ENCODE results near the gene PTGES2. TPM values are rescaled to one million over a fixed set of nuclear protein-coding genes. Genes with fewer than 3 reads are reported as not detected.

PTGES2 gene
- polyA plus RNA-seq, 1 of the 3 experiments (the other 2 are of a cell fraction), result 141 TPM

DNA sequence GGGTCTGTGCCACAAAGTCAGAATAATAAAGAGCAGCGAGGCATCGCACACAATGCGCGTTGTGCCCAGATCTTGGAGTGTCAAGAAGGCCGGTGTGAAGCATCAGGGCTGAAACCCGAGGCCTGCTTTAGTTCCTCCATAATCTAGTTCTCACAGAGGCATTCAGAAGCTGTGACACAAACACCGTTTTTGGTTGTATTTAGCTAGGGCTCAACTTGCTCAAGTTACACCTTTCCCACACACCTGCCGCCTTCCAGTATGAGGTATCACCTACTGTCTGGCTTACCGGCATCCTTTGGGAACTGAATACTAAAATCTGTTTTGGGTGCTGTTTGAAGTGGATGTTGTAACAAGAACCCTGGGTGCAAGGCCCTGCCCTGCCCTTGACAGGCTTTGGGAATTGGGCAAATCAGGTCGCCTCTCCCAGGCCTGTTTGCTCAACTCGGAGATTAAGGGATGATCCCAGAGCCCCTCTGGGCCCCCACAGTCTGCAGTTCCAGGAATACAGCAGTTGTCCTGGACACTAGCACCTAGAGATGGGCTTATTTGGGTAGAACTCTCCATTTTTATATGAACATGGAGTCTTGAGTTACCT is 32.5 kb downstream of the PTGES2 start:
- Histone ChIP-seq H3K9ac (no peak overlapping the region), H2AFZ (ENCODE audit: low read depth) (no peak overlapping the region), H3K27ac (ENCODE audit: low read depth in 2 of 2, low read length in 1 of 2) (peak overlapping the region; percentile 77 to 96), H3K4me1 (ENCODE audit: control insufficient read depth in 1 of 2, insufficient read depth in 2 of 2, low read depth in 1 of 2, low read length in 1 of 2) (peaks cover 57 to 62% of the 10 kb centered on the region in 2 experiments), H4K20me1 (ENCODE audit: insufficient read depth) (0 out of 2 replicates have a peak, but pooled peaks cover 3% of the 10 kb centered on the region), H3K4me2 (peak overlapping the region; percentile 51; the same call in 1 of the 2 replicates), H3K9me2 (no peaks in the 10 kb centered on the region), H3K4me3 (ENCODE audit: low read depth in 2 of 2, low read length in 1 of 2) (no peak overlapping the region), H3K79me2 (ENCODE audit: insufficient read depth) (peaks cover 88% of the 10 kb centered on the region), H3K9me3 (no peaks in the 10 kb centered on the region), H3K36me3 (replicated peaks in 1 of 2; ENCODE audit: control insufficient read depth in 1 of 2, insufficient read depth in 2 of 2, low read length in 1 of 2) (peaks cover 0 to 2% of the 10 kb centered on the region in 2 experiments), H3K27me3 (ENCODE audit: insufficient read depth) (no peaks in the 10 kb centered on the region), H3F3A (replicated peaks; ENCODE audit: insufficient read depth) (peaks cover 29% of the 10 kb centered on the region)
- WGBS (ENCODE audit: low lambda C conversion rate), result 77% methylated on average over 9 of the region's 11 CpGs
- ChIA-PET POLR2A (interaction anchor here (1.2 to 1.7 kb wide), 3 partner anchors 12 to 33 kb away, joined by 3 to 5 read pairs (median 4); partner anchors contain the start of genes NAIF1 and SLC25A25), CTCF (interaction anchor here (0.8 to 18.8 kb wide), 8 partner anchors 8 to 151 kb away, joined by 3 to 246 read pairs (median 3); no protein-coding TSS in a partner anchor)
- TF ChIP-seq MEF2A (IDR thresholded peaks at IDR 0.05; ENCODE audit: borderline replicate concordance, low read depth), result no peak
- no peak for TF ChIP-seq CHD2 (IDR thresholded peaks at IDR 0.05; ENCODE audit: low read length, partially characterized antibody)
- no peak for TF ChIP-seq TAF1 (IDR thresholded peaks at IDR 0.05; ENCODE audit: borderline replicate concordance, low read depth, low read length)
- no peak for TF ChIP-seq RCOR1 (IDR thresholded peaks at IDR 0.05; ENCODE audit: low read length)
- no peak for TF ChIP-seq TCF12 (IDR thresholded peaks at IDR 0.05)
- no peak for TF ChIP-seq RXRA (IDR thresholded peaks at IDR 0.05; ENCODE audit: borderline replicate concordance, low read depth)
- no peak for TF ChIP-seq SIN3A (IDR thresholded peaks at IDR 0.05; ENCODE audit: borderline replicate concordance, low read depth, low read length)
- TF ChIP-seq ELF1 (IDR thresholded peaks at IDR 0.05), result no peak
- no peak for TF ChIP-seq FOXJ3 (CRISPR knock-in tag; IDR thresholded peaks at IDR 0.05)
- no peak for TF ChIP-seq NRF1 (IDR thresholded peaks at IDR 0.05; ENCODE audit: low read depth, low read length)
- DNase-seq, result no peak

DNA sequence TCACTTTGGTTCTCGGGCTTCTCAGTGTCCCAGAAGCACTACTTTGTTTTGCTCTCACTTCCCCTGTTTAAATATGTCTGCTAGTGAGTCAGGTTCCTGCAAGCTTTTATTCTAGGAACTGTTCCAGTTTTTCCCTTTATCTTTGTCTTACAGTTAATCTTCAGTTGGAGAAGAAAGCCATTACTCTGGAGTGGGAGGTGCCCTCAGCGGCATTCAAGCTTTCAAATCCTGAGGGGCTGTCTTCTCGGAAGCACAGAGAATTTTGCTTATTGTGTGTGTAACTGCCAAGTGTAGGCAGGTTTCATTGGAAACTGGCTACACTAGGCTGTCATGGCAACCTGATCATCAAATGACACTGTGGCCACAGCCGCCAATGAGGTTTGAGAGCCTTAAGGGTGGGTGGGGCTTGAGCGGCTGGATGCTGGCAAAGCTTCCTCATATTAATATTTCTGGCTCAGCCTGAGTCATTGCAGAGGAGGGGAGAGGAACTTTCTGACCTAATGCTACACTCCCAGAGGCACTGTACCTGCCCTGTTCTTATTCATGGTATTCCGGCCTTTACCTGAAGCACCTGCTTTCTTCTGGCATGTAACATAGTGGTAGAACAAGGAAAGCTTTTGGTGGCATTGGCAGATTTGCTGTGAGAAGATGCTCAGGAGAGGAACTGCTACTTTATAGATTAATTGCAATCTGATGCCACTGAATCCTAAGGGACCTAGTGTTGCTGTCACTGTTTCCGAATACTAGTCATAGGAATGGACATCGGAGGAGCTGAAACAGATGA is 33.2 kb downstream of the PTGES2 start:
- no peaks in the 10 kb centered on the region for H4K20me1 ChIP-seq (ENCODE audit: insufficient read depth)
- no peaks in the 10 kb centered on the region for H3K9me2 ChIP-seq
- H3K4me3 ChIP-seq (ENCODE audit: low read depth in 2 of 2, low read length in 1 of 2), result peak overlapping the region; percentile 28 to 49
- POLR2A ChIA-PET, result interaction anchor here (1.2 to 1.7 kb wide), 3 partner anchors 13 to 34 kb away, joined by 3 to 5 read pairs (median 4); partner anchors contain the start of genes NAIF1 and SLC25A25
- H3K36me3 ChIP-seq (replicated peaks in 1 of 2; ENCODE audit: control insufficient read depth in 1 of 2, insufficient read depth in 2 of 2, low read length in 1 of 2), result peaks cover 0 to 2% of the 10 kb centered on the region in 2 experiments
- H2AFZ ChIP-seq (ENCODE audit: low read depth), result peak overlapping the region; percentile 68; the same call in 1 of the 2 replicates
- peak overlapping the region; percentile 77 to 96 for H3K27ac ChIP-seq (ENCODE audit: low read depth in 2 of 2, low read length in 1 of 2)
- no peaks in the 10 kb centered on the region for H3K27me3 ChIP-seq (ENCODE audit: insufficient read depth)
- peak; percentile 88 for DNase-seq
- 22% methylated on average over 6 of the region's 8 CpGs for WGBS (ENCODE audit: low lambda C conversion rate)
- peak overlapping the region; percentile 92 for H3K4me2 ChIP-seq
- peak overlapping the region; percentile 67 for H3K9ac ChIP-seq
- H3F3A ChIP-seq (replicated peaks; ENCODE audit: insufficient read depth), result peaks cover 29% of the 10 kb centered on the region
- H3K79me2 ChIP-seq (ENCODE audit: insufficient read depth), result peaks cover 88% of the 10 kb centered on the region
- H3K9me3 ChIP-seq, result no peaks in the 10 kb centered on the region
- H3K4me1 ChIP-seq (ENCODE audit: control insufficient read depth in 1 of 2, insufficient read depth in 2 of 2, low read depth in 1 of 2, low read length in 1 of 2), result peaks cover 57 to 60% of the 10 kb centered on the region in 2 experiments
- CTCF ChIA-PET, result interaction anchor here (0.8 to 18.8 kb wide), 10 partner anchors 9 to 150 kb away, joined by 3 to 246 read pairs (median 3); no protein-coding TSS in a partner anchor
- TF ChIP-seq SIN3A (IDR thresholded peaks at IDR 0.05; ENCODE audit: borderline replicate concordance, low read depth, low read length), result peak; percentile 56; the same call in 1 of the 2 replicates
- TF ChIP-seq, protein P1, sequence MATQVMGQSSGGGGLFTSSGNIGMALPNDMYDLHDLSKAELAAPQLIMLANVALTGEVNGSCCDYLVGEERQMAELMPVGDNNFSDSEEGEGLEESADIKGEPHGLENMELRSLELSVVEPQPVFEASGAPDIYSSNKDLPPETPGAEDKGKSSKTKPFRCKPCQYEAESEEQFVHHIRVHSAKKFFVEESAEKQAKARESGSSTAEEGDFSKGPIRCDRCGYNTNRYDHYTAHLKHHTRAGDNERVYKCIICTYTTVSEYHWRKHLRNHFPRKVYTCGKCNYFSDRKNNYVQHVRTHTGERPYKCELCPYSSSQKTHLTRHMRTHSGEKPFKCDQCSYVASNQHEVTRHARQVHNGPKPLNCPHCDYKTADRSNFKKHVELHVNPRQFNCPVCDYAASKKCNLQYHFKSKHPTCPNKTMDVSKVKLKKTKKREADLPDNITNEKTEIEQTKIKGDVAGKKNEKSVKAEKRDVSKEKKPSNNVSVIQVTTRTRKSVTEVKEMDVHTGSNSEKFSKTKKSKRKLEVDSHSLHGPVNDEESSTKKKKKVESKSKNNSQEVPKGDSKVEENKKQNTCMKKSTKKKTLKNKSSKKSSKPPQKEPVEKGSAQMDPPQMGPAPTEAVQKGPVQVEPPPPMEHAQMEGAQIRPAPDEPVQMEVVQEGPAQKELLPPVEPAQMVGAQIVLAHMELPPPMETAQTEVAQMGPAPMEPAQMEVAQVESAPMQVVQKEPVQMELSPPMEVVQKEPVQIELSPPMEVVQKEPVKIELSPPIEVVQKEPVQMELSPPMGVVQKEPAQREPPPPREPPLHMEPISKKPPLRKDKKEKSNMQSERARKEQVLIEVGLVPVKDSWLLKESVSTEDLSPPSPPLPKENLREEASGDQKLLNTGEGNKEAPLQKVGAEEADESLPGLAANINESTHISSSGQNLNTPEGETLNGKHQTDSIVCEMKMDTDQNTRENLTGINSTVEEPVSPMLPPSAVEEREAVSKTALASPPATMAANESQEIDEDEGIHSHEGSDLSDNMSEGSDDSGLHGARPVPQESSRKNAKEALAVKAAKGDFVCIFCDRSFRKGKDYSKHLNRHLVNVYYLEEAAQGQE (IDR thresholded peaks at IDR 0.05; ENCODE audit: low read depth, low read length), result no peak
- TF ChIP-seq GABPA (IDR thresholded peaks at IDR 0.05; ENCODE audit: low read depth), result no peak
- TF ChIP-seq RAD21 (IDR thresholded peaks at IDR 0.05; ENCODE audit: low read length), result no peak
- TF ChIP-seq, protein P2, sequence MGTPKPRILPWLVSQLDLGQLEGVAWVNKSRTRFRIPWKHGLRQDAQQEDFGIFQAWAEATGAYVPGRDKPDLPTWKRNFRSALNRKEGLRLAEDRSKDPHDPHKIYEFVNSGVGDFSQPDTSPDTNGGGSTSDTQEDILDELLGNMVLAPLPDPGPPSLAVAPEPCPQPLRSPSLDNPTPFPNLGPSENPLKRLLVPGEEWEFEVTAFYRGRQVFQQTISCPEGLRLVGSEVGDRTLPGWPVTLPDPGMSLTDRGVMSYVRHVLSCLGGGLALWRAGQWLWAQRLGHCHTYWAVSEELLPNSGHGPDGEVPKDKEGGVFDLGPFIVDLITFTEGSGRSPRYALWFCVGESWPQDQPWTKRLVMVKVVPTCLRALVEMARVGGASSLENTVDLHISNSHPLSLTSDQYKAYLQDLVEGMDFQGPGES (IDR thresholded peaks at IDR 0.05; ENCODE audit: low read depth, low read length), result no peak
- TF ChIP-seq TCF12 (IDR thresholded peaks at IDR 0.05), result no peak; the same call in 1 of the 2 replicates
- TF ChIP-seq RFX5 (IDR thresholded peaks at IDR 0.05; ENCODE audit: low read length), result peak; percentile 91
- no peak for TF ChIP-seq CHD2 (IDR thresholded peaks at IDR 0.05; ENCODE audit: low read length, partially characterized antibody)
- TF ChIP-seq EZH2phosphoT487 (IDR thresholded peaks at IDR 0.05; ENCODE audit: borderline replicate concordance, low read depth), result no peak
- TF ChIP-seq SMC3 (IDR thresholded peaks at IDR 0.05; ENCODE audit: low read depth, low read length), result no peak
- TF ChIP-seq FOXM1 (IDR thresholded peaks at IDR 0.05; ENCODE audit: low read depth), result peak; percentile 51; the same call in 1 of the 2 replicates
- TF ChIP-seq JUND (IDR thresholded peaks at IDR 0.05), result peak; percentile 26; the same call in 1 of the 2 replicates
